ENCODE measurements around the gene ZMIZ2. TPM values are rescaled to one million over a fixed set of nuclear protein-coding genes. Genes with fewer than 3 reads are reported as not detected.
A peak's percentile ranks its signal among the peaks of the same experiment; 100 is the strongest.

ZMIZ2 gene
- total RNA-seq, 1 donor from 2014 or later, result 76.8 TPM

DNA sequence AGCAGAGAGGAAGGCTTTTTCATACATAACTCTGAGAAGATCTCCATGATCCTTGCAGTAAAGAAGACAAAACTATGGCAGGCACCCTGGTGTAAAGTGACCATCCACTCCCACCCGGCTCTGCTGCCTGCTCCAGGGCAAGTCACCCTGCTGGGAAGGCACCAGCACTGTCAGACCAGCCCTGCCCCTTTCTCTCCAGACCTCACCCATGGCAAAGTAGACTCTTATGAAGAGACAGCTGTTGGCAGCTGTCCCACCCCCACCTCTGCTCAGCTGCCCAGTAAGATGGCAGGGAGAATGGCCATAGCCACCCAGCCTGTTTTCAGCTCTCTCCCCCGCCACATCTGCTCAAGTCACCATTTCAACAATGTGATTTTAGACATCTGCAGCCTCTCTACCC lies 8.6 kb upstream of the ZMIZ2 start:
- Histone ChIP-seq H3K36me3 (ENCODE audit: insufficient read depth, low read length) (no peaks in the 10 kb centered on the region), H2AFZ (ENCODE audit: low read depth, low read length) (no peak overlapping the region), H3K9me3 (ENCODE audit: insufficient read depth, low read depth, low read length) (no peaks in the 10 kb centered on the region), H3K4me3 (ENCODE audit: insufficient read depth, low read depth, low read length) (no peak overlapping the region), H3K4me1 (ENCODE audit: insufficient read depth, low read length) (no peaks in the 10 kb centered on the region), H3K9ac (ENCODE audit: low read length) (no peak overlapping the region), H3K27me3 (ENCODE audit: insufficient read depth, low read length) (no peaks in the 10 kb centered on the region), H3K4me2 (ENCODE audit: low read length) (no peak overlapping the region), H4K20me1 (ENCODE audit: insufficient read depth, low read length) (no peaks in the 10 kb centered on the region), H3K79me2 (ENCODE audit: insufficient read depth, low read length) (no peaks in the 10 kb centered on the region), H3K27ac (ENCODE audit: low read depth, low read length) (no peak overlapping the region)
- Mint-ChIP-seq H3K36me3 (ENCODE audit: low read depth, unreplicated experiment) (no peaks in the 10 kb centered on the region), H3K9me3 (ENCODE audit: unreplicated experiment) (no peaks in the 10 kb centered on the region), H3K27ac (ENCODE audit: unreplicated experiment) (no peak overlapping the region), H3K4me1 (ENCODE audit: low read depth, unreplicated experiment) (no peaks in the 10 kb centered on the region), H3K27me3 (ENCODE audit: low read depth, unreplicated experiment) (no peaks in the 10 kb centered on the region), H3K4me3 (ENCODE audit: unreplicated experiment) (no peak overlapping the region)
- TF ChIP-seq EZH2 (IDR thresholded peaks at IDR 0.05; ENCODE audit: insufficient read depth, low read length), result no peak
- TF ChIP-seq, protein P1, sequence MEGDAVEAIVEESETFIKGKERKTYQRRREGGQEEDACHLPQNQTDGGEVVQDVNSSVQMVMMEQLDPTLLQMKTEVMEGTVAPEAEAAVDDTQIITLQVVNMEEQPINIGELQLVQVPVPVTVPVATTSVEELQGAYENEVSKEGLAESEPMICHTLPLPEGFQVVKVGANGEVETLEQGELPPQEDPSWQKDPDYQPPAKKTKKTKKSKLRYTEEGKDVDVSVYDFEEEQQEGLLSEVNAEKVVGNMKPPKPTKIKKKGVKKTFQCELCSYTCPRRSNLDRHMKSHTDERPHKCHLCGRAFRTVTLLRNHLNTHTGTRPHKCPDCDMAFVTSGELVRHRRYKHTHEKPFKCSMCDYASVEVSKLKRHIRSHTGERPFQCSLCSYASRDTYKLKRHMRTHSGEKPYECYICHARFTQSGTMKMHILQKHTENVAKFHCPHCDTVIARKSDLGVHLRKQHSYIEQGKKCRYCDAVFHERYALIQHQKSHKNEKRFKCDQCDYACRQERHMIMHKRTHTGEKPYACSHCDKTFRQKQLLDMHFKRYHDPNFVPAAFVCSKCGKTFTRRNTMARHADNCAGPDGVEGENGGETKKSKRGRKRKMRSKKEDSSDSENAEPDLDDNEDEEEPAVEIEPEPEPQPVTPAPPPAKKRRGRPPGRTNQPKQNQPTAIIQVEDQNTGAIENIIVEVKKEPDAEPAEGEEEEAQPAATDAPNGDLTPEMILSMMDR (IDR thresholded peaks at IDR 0.05; ENCODE audit: insufficient read depth, low read depth, low read length), result no peak
- FAIRE-seq (no peak), DNase-seq (ENCODE audit: low read depth) (no peak)

- Histone ChIP-seq H3K36me3 (ENCODE audit: insufficient read depth, low read length) (no peaks in the 10 kb centered on the region), H3K27ac (ENCODE audit: low read depth, low read length) (no peak overlapping the region), H3K27me3 (ENCODE audit: insufficient read depth, low read length) (no peaks in the 10 kb centered on the region), H3K4me1 (ENCODE audit: insufficient read depth, low read length) (no peaks in the 10 kb centered on the region), H4K20me1 (ENCODE audit: insufficient read depth, low read length) (no peaks in the 10 kb centered on the region), H3K4me3 (ENCODE audit: insufficient read depth, low read depth, low read length) (no peak overlapping the region), H3K79me2 (ENCODE audit: insufficient read depth, low read length) (no peaks in the 10 kb centered on the region), H2AFZ (ENCODE audit: low read depth, low read length) (no peak overlapping the region), H3K4me2 (ENCODE audit: low read length) (no peak overlapping the region), H3K9me3 (ENCODE audit: insufficient read depth, low read depth, low read length) (no peaks in the 10 kb centered on the region), H3K9ac (ENCODE audit: low read length) (no peak overlapping the region)
- no peak overlapping the region for H3K4me3 Mint-ChIP-seq (ENCODE audit: unreplicated experiment)
- FAIRE-seq (no peak), DNase-seq (ENCODE audit: low read depth) (no peak)
- H3K27me3 Mint-ChIP-seq (ENCODE audit: low read depth, unreplicated experiment), result no peaks in the 10 kb centered on the region
- H3K27ac Mint-ChIP-seq (ENCODE audit: unreplicated experiment), result no peak overlapping the region
- H3K9me3 Mint-ChIP-seq (ENCODE audit: unreplicated experiment), result no peaks in the 10 kb centered on the region
- no peaks in the 10 kb centered on the region for H3K36me3 Mint-ChIP-seq (ENCODE audit: low read depth, unreplicated experiment)
- peaks cover 3% of the 10 kb centered on the region for H3K4me1 Mint-ChIP-seq (ENCODE audit: low read depth, unreplicated experiment)
- TF ChIP-seq EZH2 (IDR thresholded peaks at IDR 0.05; ENCODE audit: insufficient read depth, low read length), result no peak
- TF ChIP-seq, protein P1 (IDR thresholded peaks at IDR 0.05; ENCODE audit: insufficient read depth, low read depth, low read length), result no peak
These were observed 4.9 kb upstream of the ZMIZ2 start for GRCh38 chr7:44743750-44744149.

- H3K4me3 ChIP-seq (ENCODE audit: insufficient read depth, low read depth, low read length), result peak overlapping the region; percentile 79
- peaks cover 20% of the 10 kb centered on the region for H3K4me1 Mint-ChIP-seq (ENCODE audit: low read depth, unreplicated experiment)
- TF ChIP-seq EZH2 (IDR thresholded peaks at IDR 0.05; ENCODE audit: insufficient read depth, low read length), result no peak
- TF ChIP-seq, protein P1 (IDR thresholded peaks at IDR 0.05; ENCODE audit: insufficient read depth, low read depth, low read length), result no peak
- no peaks in the 10 kb centered on the region for H3K27me3 ChIP-seq (ENCODE audit: insufficient read depth, low read length)
- no peaks in the 10 kb centered on the region for H3K9me3 Mint-ChIP-seq (ENCODE audit: unreplicated experiment)
- H3K4me1 ChIP-seq (ENCODE audit: insufficient read depth, low read length), result peaks cover 17% of the 10 kb centered on the region
- H3K4me2 ChIP-seq (ENCODE audit: low read length), result peak overlapping the region; percentile 93
- peaks cover 8% of the 10 kb centered on the region for H3K36me3 Mint-ChIP-seq (ENCODE audit: low read depth, unreplicated experiment)
- DNase-seq (ENCODE audit: low read depth), result no peak
- H3K79me2 ChIP-seq (ENCODE audit: insufficient read depth, low read length), result peaks cover 54% of the 10 kb centered on the region
- no peaks in the 10 kb centered on the region for H3K27me3 Mint-ChIP-seq (ENCODE audit: low read depth, unreplicated experiment)
- peak overlapping the region; percentile 87 for H3K9ac ChIP-seq (ENCODE audit: low read length)
- no peak for FAIRE-seq
- no peak overlapping the region for H3K27ac ChIP-seq (ENCODE audit: low read depth, low read length)
- H3K36me3 ChIP-seq (ENCODE audit: insufficient read depth, low read length), result no peaks in the 10 kb centered on the region
- peak overlapping the region; percentile 56 for H3K27ac Mint-ChIP-seq (ENCODE audit: unreplicated experiment)
- no peak overlapping the region for H2AFZ ChIP-seq (ENCODE audit: low read depth, low read length)
- peak overlapping the region; percentile 86 for H3K4me3 Mint-ChIP-seq (ENCODE audit: unreplicated experiment)
- no peaks in the 10 kb centered on the region for H3K9me3 ChIP-seq (ENCODE audit: insufficient read depth, low read depth, low read length)
- H4K20me1 ChIP-seq (ENCODE audit: insufficient read depth, low read length), result peaks cover 50% of the 10 kb centered on the region
These were observed 493 bp downstream of the ZMIZ2 start for GRCh38 chr7:44748948-44749731.
